Measurements from ENCODE around the gene HLA-DQA1. TPM values are rescaled to one million over a fixed set of nuclear protein-coding genes. Genes with fewer than 3 reads are reported as not detected.
"Not testable (repeated sequence)": the region's sequence is repeated elsewhere in the genome, so short reads cannot be mapped to it uniquely, and the experiment has no call there.

Gene HLA-DQA1
- total RNA-seq, 2 experiments from 2014 or later, result 5.9 to 6.9 TPM

DNA sequence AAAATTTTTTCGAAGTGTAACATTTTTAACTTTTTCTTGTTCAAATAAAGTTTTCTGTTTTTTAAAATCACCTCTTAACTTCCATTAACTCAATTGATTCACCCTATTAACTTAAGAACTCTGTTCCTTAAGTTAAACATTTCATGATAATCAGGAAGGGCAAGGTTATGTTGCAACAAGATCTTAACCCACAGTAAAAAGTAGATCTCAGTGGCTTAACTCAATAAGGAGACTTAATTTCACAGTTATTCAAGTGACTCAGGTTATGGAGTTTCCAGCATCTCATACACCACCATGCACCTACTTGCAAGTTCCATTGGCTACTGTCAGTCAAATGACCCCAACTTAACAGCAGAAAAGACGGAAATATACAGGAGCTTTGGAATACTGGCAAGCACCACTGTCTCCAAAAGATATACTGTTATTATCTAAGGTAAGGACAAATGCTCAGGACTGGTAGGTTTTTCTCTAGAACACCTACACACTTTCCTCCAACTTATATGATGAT, 18.1 kb downstream of the HLA-DQA1 start:
- Histone ChIP-seq H3K36me3 (ENCODE audit: insufficient read depth, low read length) (no peaks in the 10 kb centered on the region), H3K4me3 (ENCODE audit: low read length) (no peak overlapping the region), H3K27me3 (ENCODE audit: control insufficient read depth in 1 of 2, insufficient read depth in 2 of 2, low read length in 2 of 2) (no peaks in the 10 kb centered on the region), H3K27ac (ENCODE audit: low read depth in 1 of 2, low read length in 2 of 2) (no peak overlapping the region), H3K9me3 (ENCODE audit: control insufficient read depth in 1 of 2, insufficient read depth in 1 of 2, low read length in 2 of 2) (no peaks in the 10 kb centered on the region), H3K4me1 (ENCODE audit: insufficient read depth, low read length) (no peaks in the 10 kb centered on the region)
- Mint-ChIP-seq H3K4me3 (no peak overlapping the region), H3K36me3 (ENCODE audit: low read depth) (no peaks in the 10 kb centered on the region), H3K27me3 (no peaks in the 10 kb centered on the region), H3K9me3 (no peaks in the 10 kb centered on the region), H3K4me1 (ENCODE audit: low read depth) (no peaks in the 10 kb centered on the region), H3K27ac (no peak overlapping the region)
- ChIA-PET POLR2A (no interaction called here), CTCF (no interaction called here)
- ATAC-seq (ENCODE audit: poor library complexity) (no peak), DNase-seq (no peak)
- intact Hi-C loops (cut with DNase I, micrococcal nuclease), result no loop called here
- TF ChIP-seq, protein P1, sequence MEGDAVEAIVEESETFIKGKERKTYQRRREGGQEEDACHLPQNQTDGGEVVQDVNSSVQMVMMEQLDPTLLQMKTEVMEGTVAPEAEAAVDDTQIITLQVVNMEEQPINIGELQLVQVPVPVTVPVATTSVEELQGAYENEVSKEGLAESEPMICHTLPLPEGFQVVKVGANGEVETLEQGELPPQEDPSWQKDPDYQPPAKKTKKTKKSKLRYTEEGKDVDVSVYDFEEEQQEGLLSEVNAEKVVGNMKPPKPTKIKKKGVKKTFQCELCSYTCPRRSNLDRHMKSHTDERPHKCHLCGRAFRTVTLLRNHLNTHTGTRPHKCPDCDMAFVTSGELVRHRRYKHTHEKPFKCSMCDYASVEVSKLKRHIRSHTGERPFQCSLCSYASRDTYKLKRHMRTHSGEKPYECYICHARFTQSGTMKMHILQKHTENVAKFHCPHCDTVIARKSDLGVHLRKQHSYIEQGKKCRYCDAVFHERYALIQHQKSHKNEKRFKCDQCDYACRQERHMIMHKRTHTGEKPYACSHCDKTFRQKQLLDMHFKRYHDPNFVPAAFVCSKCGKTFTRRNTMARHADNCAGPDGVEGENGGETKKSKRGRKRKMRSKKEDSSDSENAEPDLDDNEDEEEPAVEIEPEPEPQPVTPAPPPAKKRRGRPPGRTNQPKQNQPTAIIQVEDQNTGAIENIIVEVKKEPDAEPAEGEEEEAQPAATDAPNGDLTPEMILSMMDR (IDR thresholded peaks at IDR 0.05), result no peak

DNA sequence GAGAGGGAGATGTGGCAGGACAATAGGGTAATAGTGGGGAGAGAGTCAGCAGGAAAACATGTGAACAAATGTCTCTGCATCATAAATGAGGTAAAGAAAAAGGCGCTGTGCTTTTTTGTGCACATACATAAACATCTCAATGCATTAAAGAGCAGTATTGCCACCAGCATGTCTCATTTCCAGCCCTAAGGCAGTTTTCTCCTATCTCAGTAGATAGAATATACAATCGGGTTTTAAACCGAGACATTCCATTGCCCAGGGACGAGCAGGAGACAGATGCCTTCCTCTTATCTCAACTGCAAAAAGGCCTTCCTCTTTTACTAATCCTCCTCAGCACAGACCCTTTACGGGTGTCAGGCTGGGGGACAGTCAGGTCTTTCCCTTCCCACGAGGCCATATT, 20.1 kb downstream of the HLA-DQA1 start:
- H3K4me1 ChIP-seq (ENCODE audit: insufficient read depth, low read length); H3K9me3 Mint-ChIP-seq; H3K27ac Mint-ChIP-seq; H3K4me1 Mint-ChIP-seq (ENCODE audit: low read depth); DNase-seq; intact Hi-C loops (cut with DNase I, micrococcal nuclease); ATAC-seq (ENCODE audit: poor library complexity); H3K9me3 ChIP-seq (ENCODE audit: control insufficient read depth in 1 of 2, insufficient read depth in 1 of 2, low read length in 2 of 2); POLR2A ChIA-PET; H3K27me3 Mint-ChIP-seq; H3K36me3 Mint-ChIP-seq (ENCODE audit: low read depth); H3K27me3 ChIP-seq (ENCODE audit: control insufficient read depth in 1 of 2, insufficient read depth in 2 of 2, low read length in 2 of 2); CTCF ChIA-PET; H3K27ac ChIP-seq (ENCODE audit: low read depth in 1 of 2, low read length in 2 of 2); H3K36me3 ChIP-seq (ENCODE audit: insufficient read depth, low read length); H3K4me3 ChIP-seq (ENCODE audit: low read length); H3K4me3 Mint-ChIP-seq: not testable (repeated sequence)

DNA sequence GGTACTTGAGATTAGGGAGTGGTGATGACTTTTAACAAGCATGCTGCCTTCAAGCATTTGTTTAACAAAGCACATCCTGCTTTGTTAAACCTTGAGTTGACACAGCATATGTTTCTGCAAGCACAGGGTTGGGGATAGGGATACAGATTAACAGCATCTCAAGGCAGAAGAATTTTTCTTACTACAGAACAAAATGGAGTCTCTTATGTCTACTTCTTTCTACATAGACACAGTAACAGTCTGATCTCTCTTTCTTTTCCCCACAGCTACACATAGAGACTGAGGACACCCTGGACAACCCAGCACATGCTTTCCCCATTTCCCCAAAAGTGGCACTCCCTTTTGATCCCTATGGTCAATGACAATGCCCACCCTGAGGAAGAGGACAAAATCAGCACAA, 20.6 kb downstream of the HLA-DQA1 start:
- H3K27ac ChIP-seq (ENCODE audit: low read depth in 1 of 2, low read length in 2 of 2); H3K36me3 ChIP-seq (ENCODE audit: insufficient read depth, low read length); H3K4me3 Mint-ChIP-seq; H3K36me3 Mint-ChIP-seq (ENCODE audit: low read depth); H3K4me1 Mint-ChIP-seq (ENCODE audit: low read depth); H3K4me3 ChIP-seq (ENCODE audit: low read length); ATAC-seq (ENCODE audit: poor library complexity); DNase-seq; CTCF ChIA-PET; H3K27ac Mint-ChIP-seq; POLR2A ChIA-PET; H3K9me3 ChIP-seq (ENCODE audit: control insufficient read depth in 1 of 2, insufficient read depth in 1 of 2, low read length in 2 of 2); H3K27me3 ChIP-seq (ENCODE audit: control insufficient read depth in 1 of 2, insufficient read depth in 2 of 2, low read length in 2 of 2); H3K4me1 ChIP-seq (ENCODE audit: insufficient read depth, low read length); intact Hi-C loops (cut with DNase I, micrococcal nuclease); H3K27me3 Mint-ChIP-seq; H3K9me3 Mint-ChIP-seq: not testable (repeated sequence)

DNA sequence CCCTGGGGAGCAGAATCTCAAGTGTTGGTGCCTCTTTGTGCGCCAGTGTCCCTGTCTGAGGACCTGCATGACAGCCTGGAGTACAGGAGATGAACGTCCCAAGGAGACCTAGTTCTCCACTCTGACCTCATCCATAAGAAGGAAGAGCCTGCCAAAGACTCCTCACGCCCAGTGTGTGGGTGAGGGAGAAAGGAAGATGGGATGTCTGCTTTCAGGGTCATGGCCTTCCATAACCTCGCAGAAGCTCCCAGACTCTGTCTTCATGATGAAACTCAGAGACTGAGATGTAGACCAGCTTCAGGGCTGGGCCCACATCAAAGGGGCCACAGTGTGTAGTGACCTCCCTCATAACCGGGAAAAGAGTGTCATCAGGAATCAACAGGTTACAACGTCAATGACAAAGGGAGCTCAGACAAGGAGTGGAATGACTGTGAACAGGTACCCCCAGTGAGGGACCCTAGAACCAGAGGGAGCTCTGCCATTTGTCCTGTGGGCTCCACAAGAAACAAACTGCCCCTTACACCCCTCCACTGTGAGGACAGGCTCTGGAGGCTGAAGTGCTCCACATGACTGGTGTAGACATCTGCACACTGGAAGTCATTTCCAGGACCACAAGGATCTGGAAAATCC, 21.2 kb downstream of the HLA-DQA1 start:
- no peaks in the 10 kb centered on the region for H3K9me3 Mint-ChIP-seq
- DNase-seq (no peak), ATAC-seq (ENCODE audit: poor library complexity) (no peak)
- Histone ChIP-seq H3K27me3 (ENCODE audit: control insufficient read depth in 1 of 2, insufficient read depth in 2 of 2, low read length in 2 of 2) (no peaks in the 10 kb centered on the region), H3K4me3 (ENCODE audit: low read length) (no peak overlapping the region), H3K27ac (ENCODE audit: low read depth in 1 of 2, low read length in 2 of 2) (no peak overlapping the region), H3K9me3 (ENCODE audit: control insufficient read depth in 1 of 2, insufficient read depth in 1 of 2, low read length in 2 of 2) (no peaks in the 10 kb centered on the region), H3K4me1 (ENCODE audit: insufficient read depth, low read length) (no peaks in the 10 kb centered on the region), H3K36me3 (ENCODE audit: insufficient read depth, low read length) (no peaks in the 10 kb centered on the region)
- TF ChIP-seq, protein P1 (IDR thresholded peaks at IDR 0.05), result no peak
- H3K4me3 Mint-ChIP-seq, result no peak overlapping the region
- H3K36me3 Mint-ChIP-seq (ENCODE audit: low read depth), result no peaks in the 10 kb centered on the region
- CTCF ChIA-PET, result no interaction called here
- H3K27ac Mint-ChIP-seq, result no peak overlapping the region
- peaks cover 2% of the 10 kb centered on the region for H3K4me1 Mint-ChIP-seq (ENCODE audit: low read depth)
- POLR2A ChIA-PET, result no interaction called here
- intact Hi-C loops (cut with DNase I, micrococcal nuclease), result no loop called here
- no peaks in the 10 kb centered on the region for H3K27me3 Mint-ChIP-seq

Data from CD4-positive, alpha-beta T cell (primary cell).